ENCODE data around the gene TMEM179B. TPM values are rescaled to one million over a fixed set of nuclear protein-coding genes. Genes with fewer than 3 reads are reported as not detected.

The TMEM179B gene
- total and polyA plus RNA-seq, 2 of the 4 experiments (the other 2 are of a cell fraction): 29.4 to 67.1 TPM

GRCh38 chr11:62747475-62748160, 39.6 kb upstream of the TMEM179B start:
- WGBS, 2 experiments (ENCODE audit: extremely low coverage in 2 of 2, insufficient read length in 1 of 2): no CpG with 5 or more reads among the region's 9 CpGs
- H3K4ac ChIP-seq (ENCODE audit: low read depth, low read length): no peak overlapping the region
- no peak overlapping the region for H3K9ac ChIP-seq (ENCODE audit: low read depth, low read length)
- no peak overlapping the region for H4K91ac ChIP-seq (ENCODE audit: insufficient read depth, low read depth, low read length)
- no peak overlapping the region for H3K56ac ChIP-seq (ENCODE audit: extremely low read depth, insufficient read depth, low read length)
- ATAC-seq (ENCODE audit: low read depth) (no peak; the same call in 1 of the 2 replicates), DNase-seq (no peak)
- no peak overlapping the region for H3K18ac ChIP-seq (ENCODE audit: low read depth, low read length)
- H2BK5ac ChIP-seq (ENCODE audit: low read depth, low read length, poor library complexity, severe bottlenecking): no peak overlapping the region
- no peak overlapping the region for H3K4me3 ChIP-seq (ENCODE audit: insufficient read depth, low read depth, low read length)
- H3K27me3 ChIP-seq (ENCODE audit: control insufficient read depth, insufficient read depth, low read length): no peaks in the 10 kb centered on the region
- no peak overlapping the region for H3K4me2 ChIP-seq (ENCODE audit: low read depth, low read length)
- intact Hi-C loops (cut with micrococcal nuclease): no loop called here
- H2AK9ac ChIP-seq (replicated peaks; ENCODE audit: low read depth, low read length, poor library complexity): no peak overlapping the region
- no peak overlapping the region for H3K14ac ChIP-seq (replicated peaks; ENCODE audit: low read depth, low read length)
- ChIA-PET CTCF (interaction anchor here (1.4 kb wide), 1 partner anchor 39 kb away, joined by 5 read pairs; the partner anchor contains the start of gene TMEM179B), POLR2A (ENCODE audit: unreplicated experiment) (no interaction called here)
- peaks cover 11 to 28% of the 10 kb centered on the region in 2 experiments for H3K79me1 ChIP-seq (ENCODE audit: low read depth in 1 of 2, low read length in 2 of 2)
- H3K9me3 ChIP-seq (ENCODE audit: control insufficient read depth, insufficient read depth, low read length): no peaks in the 10 kb centered on the region
- H3K23ac ChIP-seq (ENCODE audit: low read depth, low read length): no peak overlapping the region
- H2AK5ac ChIP-seq (ENCODE audit: low read depth, low read length): no peak overlapping the region
- no peak overlapping the region for H2BK20ac ChIP-seq (ENCODE audit: low read depth, low read length)
- dilution Hi-C loops (cut with HindIII; ENCODE audit: low sequenced_read_pairs, unreplicated experiment): no loop called here
- in situ Hi-C loops (cut with MboI; ENCODE audit: low sequenced_read_pairs): no loop called here
- H4K5ac ChIP-seq (ENCODE audit: low read depth, low read length): no peak overlapping the region
- TF ChIP-seq CHD1 (IDR thresholded peaks at IDR 0.05; ENCODE audit: low read depth, low read length) (no peak), MAFK (IDR thresholded peaks at IDR 0.05; ENCODE audit: low read depth, low read length) (no peak), POLR2A (IDR thresholded peaks at IDR 0.05; ENCODE audit: low read depth, low read length) (no peak), MXI1 (IDR thresholded peaks at IDR 0.05; ENCODE audit: borderline replicate concordance, low read depth, low read length) (no peak), NFE2L2 (IDR thresholded peaks at IDR 0.05; ENCODE audit: low read depth, low read length) (no peak), USF2 (IDR thresholded peaks at IDR 0.05; ENCODE audit: low read depth, low read length) (no peak), BHLHE40 (IDR thresholded peaks at IDR 0.05; ENCODE audit: low read depth, low read length) (no peak), RAD21 (IDR thresholded peaks at IDR 0.05; ENCODE audit: low read length) (no peak), SMC3 (IDR thresholded peaks at IDR 0.05; ENCODE audit: low read depth, low read length) (no peak), FOS (IDR thresholded peaks at IDR 0.05; ENCODE audit: low read depth, low read length) (no peak), ELK1 (IDR thresholded peaks at IDR 0.05; ENCODE audit: borderline replicate concordance, low read depth, low read length) (no peak), RCOR1 (IDR thresholded peaks at IDR 0.05; ENCODE audit: insufficient replicate concordance, low read length) (no peak), CEBPB (IDR thresholded peaks at IDR 0.05; ENCODE audit: low read depth, low read length) (no peak), MAZ (IDR thresholded peaks at IDR 0.05; ENCODE audit: borderline replicate concordance, low read depth, low read length) (no peak), CTCF (conservative IDR thresholded peaks at IDR 0.05; ENCODE audit: low read depth, low read length) (no peak), RFX5 (IDR thresholded peaks at IDR 0.05; ENCODE audit: low read depth, low read length) (no peak)
- no peaks in the 10 kb centered on the region for H3K4me1 ChIP-seq (ENCODE audit: control insufficient read depth, insufficient read depth, low read length)
- no peak overlapping the region for H3K27ac ChIP-seq (ENCODE audit: insufficient read depth, low read length)
- BruUV-seq (replicated peaks): no TSS peak
- no peak overlapping the region for H2BK120ac ChIP-seq (ENCODE audit: low read depth, low read length)
- no peaks in the 10 kb centered on the region for H4K20me1 ChIP-seq (ENCODE audit: insufficient read depth, low read length)
- no peak overlapping the region for H2AFZ ChIP-seq (replicated peaks; ENCODE audit: low read length, poor library complexity)
- peaks cover 9% of the 10 kb centered on the region for H3K36me3 ChIP-seq (ENCODE audit: control insufficient read depth, insufficient read depth, low read length)
- H3K9me1 ChIP-seq (ENCODE audit: insufficient read depth, low read length): no peaks in the 10 kb centered on the region
- H4K8ac ChIP-seq (ENCODE audit: low read depth in 2 of 2, low read length in 2 of 2): no peak overlapping the region
- H2BK15ac ChIP-seq (ENCODE audit: low read depth, low read length): no peak overlapping the region

Measured in IMR-90 (cell line).